ENCODE measurements around the gene TAC3.

Gene TAC3

GRCh38 chr12:57011438-57012424 lies 4.6 kb downstream of the TAC3 start:
- TF ChIP-seq GLIS3 (CRISPR knock-in tag; IDR thresholded peaks at IDR 0.05) (no peak), ZNF70 (CRISPR knock-in tag; IDR thresholded peaks at IDR 0.05) (no peak), ZNF565 (CRISPR knock-in tag; conservative IDR thresholded peaks at IDR 0.05; ENCODE audit: low read depth) (no peak), TOX (CRISPR knock-in tag; IDR thresholded peaks at IDR 0.05; ENCODE audit: borderline replicate concordance) (no peak), CSRNP3 (CRISPR knock-in tag; IDR thresholded peaks at IDR 0.05) (no peak), ISL1 (CRISPR knock-in tag; IDR thresholded peaks at IDR 0.05) (no peak), ZNF8 (CRISPR knock-in tag; IDR thresholded peaks at IDR 0.05) (no peak), CSDC2 (CRISPR knock-in tag; IDR thresholded peaks at IDR 0.05) (no peak), ESRRG (CRISPR knock-in tag; IDR thresholded peaks at IDR 0.05) (no peak), PPARA (CRISPR knock-in tag; IDR thresholded peaks at IDR 0.05; ENCODE audit: borderline replicate concordance) (no peak), BACH2 (CRISPR knock-in tag; IDR thresholded peaks at IDR 0.05; ENCODE audit: borderline replicate concordance) (no peak), ZFP30 (CRISPR knock-in tag; IDR thresholded peaks at IDR 0.05) (no peak), ZFP3 (CRISPR knock-in tag; IDR thresholded peaks at IDR 0.05) (no peak), PATZ1 (CRISPR knock-in tag; IDR thresholded peaks at IDR 0.05; ENCODE audit: borderline replicate concordance) (no peak), ARNTL (CRISPR knock-in tag; IDR thresholded peaks at IDR 0.05; ENCODE audit: borderline replicate concordance, low read depth) (no peak), TCF4 (CRISPR knock-in tag; IDR thresholded peaks at IDR 0.05; ENCODE audit: borderline replicate concordance) (no peak), OSR1 (CRISPR knock-in tag; IDR thresholded peaks at IDR 0.05) (no peak)
- TF ChIP-seq, protein P1, sequence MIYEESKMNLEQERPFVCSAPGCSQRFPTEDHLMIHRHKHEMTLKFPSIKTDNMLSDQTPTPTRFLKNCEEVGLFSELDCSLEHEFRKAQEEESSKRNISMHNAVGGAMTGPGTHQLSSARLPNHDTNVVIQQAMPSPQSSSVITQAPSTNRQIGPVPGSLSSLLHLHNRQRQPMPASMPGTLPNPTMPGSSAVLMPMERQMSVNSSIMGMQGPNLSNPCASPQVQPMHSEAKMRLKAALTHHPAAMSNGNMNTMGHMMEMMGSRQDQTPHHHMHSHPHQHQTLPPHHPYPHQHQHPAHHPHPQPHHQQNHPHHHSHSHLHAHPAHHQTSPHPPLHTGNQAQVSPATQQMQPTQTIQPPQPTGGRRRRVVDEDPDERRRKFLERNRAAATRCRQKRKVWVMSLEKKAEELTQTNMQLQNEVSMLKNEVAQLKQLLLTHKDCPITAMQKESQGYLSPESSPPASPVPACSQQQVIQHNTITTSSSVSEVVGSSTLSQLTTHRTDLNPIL (CRISPR knock-in tag; IDR thresholded peaks at IDR 0.05; ENCODE audit: low read depth), result no peak
- TF ChIP-seq, protein P2, sequence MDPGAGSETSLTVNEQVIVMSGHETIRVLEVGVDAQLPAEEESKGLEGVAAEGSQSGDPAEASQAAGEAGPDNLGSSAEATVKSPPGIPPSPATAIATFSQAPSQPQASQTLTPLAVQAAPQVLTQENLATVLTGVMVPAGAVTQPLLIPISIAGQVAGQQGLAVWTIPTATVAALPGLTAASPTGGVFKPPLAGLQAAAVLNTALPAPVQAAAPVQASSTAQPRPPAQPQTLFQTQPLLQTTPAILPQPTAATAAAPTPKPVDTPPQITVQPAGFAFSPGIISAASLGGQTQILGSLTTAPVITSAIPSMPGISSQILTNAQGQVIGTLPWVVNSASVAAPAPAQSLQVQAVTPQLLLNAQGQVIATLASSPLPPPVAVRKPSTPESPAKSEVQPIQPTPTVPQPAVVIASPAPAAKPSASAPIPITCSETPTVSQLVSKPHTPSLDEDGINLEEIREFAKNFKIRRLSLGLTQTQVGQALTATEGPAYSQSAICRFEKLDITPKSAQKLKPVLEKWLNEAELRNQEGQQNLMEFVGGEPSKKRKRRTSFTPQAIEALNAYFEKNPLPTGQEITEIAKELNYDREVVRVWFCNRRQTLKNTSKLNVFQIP (CRISPR knock-in tag; IDR thresholded peaks at IDR 0.05; ENCODE audit: borderline replicate concordance, low read depth), result no peak
- TF ChIP-seq, protein P3, sequence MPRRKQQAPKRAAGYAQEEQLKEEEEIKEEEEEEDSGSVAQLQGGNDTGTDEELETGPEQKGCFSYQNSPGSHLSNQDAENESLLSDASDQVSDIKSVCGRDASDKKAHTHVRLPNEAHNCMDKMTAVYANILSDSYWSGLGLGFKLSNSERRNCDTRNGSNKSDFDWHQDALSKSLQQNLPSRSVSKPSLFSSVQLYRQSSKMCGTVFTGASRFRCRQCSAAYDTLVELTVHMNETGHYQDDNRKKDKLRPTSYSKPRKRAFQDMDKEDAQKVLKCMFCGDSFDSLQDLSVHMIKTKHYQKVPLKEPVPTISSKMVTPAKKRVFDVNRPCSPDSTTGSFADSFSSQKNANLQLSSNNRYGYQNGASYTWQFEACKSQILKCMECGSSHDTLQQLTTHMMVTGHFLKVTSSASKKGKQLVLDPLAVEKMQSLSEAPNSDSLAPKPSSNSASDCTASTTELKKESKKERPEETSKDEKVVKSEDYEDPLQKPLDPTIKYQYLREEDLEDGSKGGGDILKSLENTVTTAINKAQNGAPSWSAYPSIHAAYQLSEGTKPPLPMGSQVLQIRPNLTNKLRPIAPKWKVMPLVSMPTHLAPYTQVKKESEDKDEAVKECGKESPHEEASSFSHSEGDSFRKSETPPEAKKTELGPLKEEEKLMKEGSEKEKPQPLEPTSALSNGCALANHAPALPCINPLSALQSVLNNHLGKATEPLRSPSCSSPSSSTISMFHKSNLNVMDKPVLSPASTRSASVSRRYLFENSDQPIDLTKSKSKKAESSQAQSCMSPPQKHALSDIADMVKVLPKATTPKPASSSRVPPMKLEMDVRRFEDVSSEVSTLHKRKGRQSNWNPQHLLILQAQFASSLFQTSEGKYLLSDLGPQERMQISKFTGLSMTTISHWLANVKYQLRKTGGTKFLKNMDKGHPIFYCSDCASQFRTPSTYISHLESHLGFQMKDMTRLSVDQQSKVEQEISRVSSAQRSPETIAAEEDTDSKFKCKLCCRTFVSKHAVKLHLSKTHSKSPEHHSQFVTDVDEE (CRISPR knock-in tag; IDR thresholded peaks at IDR 0.05), result no peak
- no peak for ATAC-seq

DNA sequence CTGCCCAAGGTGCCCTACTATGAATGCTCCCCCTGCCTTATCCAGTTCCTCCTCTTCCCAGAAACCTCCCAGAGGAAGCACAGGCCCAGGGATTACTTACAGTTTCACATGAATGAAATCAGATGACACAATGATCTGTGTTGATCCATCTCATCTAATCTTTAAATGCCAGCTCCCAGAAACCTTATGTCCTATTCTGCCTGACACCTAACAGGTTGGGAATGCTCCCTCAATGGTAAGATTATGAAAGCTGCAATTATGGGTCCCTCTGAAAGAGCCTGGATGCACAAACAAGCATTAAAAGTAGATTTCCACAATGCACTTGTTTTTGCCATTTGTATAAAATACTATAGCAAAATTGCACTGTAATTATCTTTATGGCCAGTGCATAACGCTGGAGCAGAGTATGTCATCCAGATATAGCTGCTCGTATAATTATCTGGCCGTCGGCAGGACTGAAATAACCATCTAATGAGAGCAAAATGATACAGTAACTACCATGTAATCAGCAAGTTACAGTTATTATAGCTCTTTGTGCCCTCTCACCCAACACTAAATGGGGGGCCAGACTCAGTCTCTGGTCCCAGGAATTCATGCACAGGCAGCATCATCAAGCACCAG lies 5.6 kb downstream of the TAC3 start:
- ATAC-seq, result no peak
- TF ChIP-seq CSRNP3 (CRISPR knock-in tag; IDR thresholded peaks at IDR 0.05), result no peak
- TF ChIP-seq, protein P3 (CRISPR knock-in tag; IDR thresholded peaks at IDR 0.05), result no peak
- no peak for TF ChIP-seq CSDC2 (CRISPR knock-in tag; IDR thresholded peaks at IDR 0.05)
- TF ChIP-seq, protein P2 (CRISPR knock-in tag; IDR thresholded peaks at IDR 0.05; ENCODE audit: borderline replicate concordance, low read depth), result no peak
- TF ChIP-seq RARB (CRISPR knock-in tag; IDR thresholded peaks at IDR 0.05), result no peak
- TF ChIP-seq GLIS3 (CRISPR knock-in tag; IDR thresholded peaks at IDR 0.05), result no peak

Measured in SK-N-SH treated with all-trans-retinoic acid at 6 μM for 48 hours (cell line).